ENCODE measurements around the gene DNAH3. TPM values are rescaled to one million over a fixed set of nuclear protein-coding genes. Genes with fewer than 3 reads are reported as not detected.
A peak's percentile ranks its signal among the peaks of the same experiment; 100 is the strongest.
"Not testable (repeated sequence)": the region's sequence is repeated elsewhere in the genome, so short reads cannot be mapped to it uniquely, and the experiment has no call there.

The DNAH3 gene
- total RNA-seq, 4 donors from 2014 or later: 0.72 to 1.8 (median 1.4) TPM

DNA sequence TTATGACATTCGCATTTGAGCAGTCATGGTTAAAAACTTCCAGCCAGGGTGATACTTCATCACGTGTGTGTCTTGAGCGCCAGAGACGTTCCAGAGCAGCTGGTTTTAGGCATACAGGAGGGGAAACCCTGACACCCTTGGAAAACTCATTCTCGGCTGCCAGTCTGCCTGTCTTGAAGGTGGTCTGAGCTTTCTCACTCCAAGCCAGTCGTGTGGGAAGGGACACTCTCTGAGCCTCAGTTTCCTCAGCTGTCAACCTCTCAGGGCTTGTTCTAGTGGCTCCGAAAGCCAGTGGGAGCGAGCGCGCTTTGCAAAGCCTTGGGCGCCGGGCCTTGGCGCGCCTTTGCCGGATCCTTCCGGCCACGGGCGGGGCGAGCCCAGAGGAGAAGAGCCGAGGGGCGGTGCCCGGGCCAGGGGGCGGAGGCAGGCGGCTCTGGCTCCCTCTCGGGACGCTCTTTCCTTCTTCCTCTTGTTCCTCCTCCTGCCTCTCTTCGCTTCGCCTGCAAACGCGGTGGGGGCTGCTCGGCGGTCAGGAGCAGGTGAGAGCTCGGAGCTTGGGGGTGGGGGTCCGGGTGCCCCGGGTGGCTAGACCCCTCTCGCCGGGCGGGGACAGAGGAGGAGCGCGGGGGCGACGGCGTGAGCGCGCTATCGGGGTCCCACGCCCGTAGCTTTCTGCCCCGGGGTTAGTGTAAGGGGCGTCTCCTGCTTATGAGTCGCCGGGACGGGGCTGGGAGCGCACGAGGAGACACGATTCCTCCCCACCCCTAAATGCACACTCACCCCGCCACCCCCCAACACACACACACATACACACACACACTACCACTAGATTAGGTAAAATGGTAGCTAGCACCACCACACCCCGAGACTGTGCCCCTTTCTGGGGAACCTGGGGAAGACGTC is 7.8 kb upstream of the DNAH3 start, which contains the start of gene LDAF1:
LDAF1 (plus strand) TSS at position 467 of the 903 bp plus-strand sequence. CDS start 2,509 bp downstream, outside the sequence.
- no peak for TF ChIP-seq POLR2A (IDR thresholded peaks at IDR 0.05)
- TF ChIP-seq, protein P1, sequence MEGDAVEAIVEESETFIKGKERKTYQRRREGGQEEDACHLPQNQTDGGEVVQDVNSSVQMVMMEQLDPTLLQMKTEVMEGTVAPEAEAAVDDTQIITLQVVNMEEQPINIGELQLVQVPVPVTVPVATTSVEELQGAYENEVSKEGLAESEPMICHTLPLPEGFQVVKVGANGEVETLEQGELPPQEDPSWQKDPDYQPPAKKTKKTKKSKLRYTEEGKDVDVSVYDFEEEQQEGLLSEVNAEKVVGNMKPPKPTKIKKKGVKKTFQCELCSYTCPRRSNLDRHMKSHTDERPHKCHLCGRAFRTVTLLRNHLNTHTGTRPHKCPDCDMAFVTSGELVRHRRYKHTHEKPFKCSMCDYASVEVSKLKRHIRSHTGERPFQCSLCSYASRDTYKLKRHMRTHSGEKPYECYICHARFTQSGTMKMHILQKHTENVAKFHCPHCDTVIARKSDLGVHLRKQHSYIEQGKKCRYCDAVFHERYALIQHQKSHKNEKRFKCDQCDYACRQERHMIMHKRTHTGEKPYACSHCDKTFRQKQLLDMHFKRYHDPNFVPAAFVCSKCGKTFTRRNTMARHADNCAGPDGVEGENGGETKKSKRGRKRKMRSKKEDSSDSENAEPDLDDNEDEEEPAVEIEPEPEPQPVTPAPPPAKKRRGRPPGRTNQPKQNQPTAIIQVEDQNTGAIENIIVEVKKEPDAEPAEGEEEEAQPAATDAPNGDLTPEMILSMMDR (IDR thresholded peaks at IDR 0.05): no peak
- intact Hi-C loops (cut with DNase I; ENCODE audit: low total_unique reads): no loop called here
- peak; percentile 80 to 97 for DNase-seq (ENCODE audit: low spot score in 2 of 2)
- WGBS, 2 donors: 1% methylated on average over 34 to 55 of the region's 59 CpGs
- peak within 1 kb of the TSS; percentile 78 for H3K4me3 ChIP-seq (ENCODE audit: low read depth, poor library complexity, severe bottlenecking)

DNA sequence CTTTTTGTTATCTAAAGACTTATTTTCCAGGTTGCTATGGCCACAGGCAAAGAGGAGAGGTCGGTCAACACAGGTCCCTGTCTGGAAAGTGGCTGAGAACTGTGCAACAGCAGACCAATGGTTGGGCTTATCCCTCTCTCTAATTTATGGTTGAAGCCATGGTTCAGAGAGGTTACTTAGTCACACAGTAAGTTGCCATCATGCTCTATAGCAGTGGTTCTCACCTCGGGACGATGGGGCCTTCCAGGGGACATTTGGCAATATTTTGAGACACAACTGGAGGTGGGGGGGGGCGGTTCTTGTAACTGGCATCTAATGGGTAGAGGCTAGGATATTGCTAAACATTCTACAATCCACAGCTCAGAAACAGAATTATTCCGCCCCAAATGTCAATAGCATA is 7.0 kb upstream of the DNAH3 start:
- intact Hi-C loops (cut with DNase I; ENCODE audit: low total_unique reads): no loop called here
- WGBS, 2 donors: 64 to 67% methylated on average over 5 of the region's 5 CpGs
- DNase-seq (ENCODE audit: low spot score in 2 of 2): no peak
- no peak overlapping the region for H3K4me3 ChIP-seq (ENCODE audit: low read depth, poor library complexity, severe bottlenecking)
- TF ChIP-seq, protein P1 (IDR thresholded peaks at IDR 0.05): no peak
- no peak for TF ChIP-seq POLR2A (IDR thresholded peaks at IDR 0.05)

DNA sequence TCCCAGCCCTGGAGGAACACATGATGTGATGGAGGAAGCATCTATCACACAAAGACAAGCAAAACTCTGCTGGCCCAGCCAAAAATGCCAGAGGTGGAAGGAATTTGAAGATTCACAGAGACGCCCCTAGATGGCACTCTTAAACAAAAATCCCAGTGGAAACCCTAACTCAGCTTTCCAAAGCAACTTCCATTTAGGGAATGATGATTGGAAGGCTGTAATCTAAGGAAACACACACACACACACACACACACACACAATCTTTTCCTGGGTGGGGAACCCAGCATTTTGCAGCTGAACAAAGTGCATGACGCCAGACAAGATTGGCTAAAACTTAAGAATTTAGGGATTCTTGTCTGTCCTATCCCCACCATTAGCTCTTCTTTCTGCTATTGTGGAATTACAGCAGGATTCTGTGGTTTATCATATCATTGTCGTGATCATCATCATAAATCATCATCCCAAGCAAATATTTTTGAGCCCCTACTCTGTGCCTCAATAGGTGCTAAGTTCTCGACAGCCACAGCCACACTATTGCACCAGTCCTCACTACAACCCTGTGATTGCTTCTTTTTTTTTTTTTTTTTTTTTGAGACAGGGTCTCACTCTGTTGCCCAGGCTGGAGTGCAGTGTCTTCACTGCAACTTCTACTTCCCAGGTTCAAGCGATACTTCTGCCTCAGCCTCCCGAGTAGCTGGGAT is 6.3 kb upstream of the DNAH3 start:
- H3K4me3 ChIP-seq (ENCODE audit: low read depth, poor library complexity, severe bottlenecking): no peak overlapping the region
- DNase-seq (ENCODE audit: low spot score in 2 of 2): peak in 1 of 2 donors; percentile 43
- TF ChIP-seq POLR2A (IDR thresholded peaks at IDR 0.05): no peak
- TF ChIP-seq, protein P1 (IDR thresholded peaks at IDR 0.05): no peak
- intact Hi-C loops (cut with DNase I; ENCODE audit: low total_unique reads): no loop called here
- WGBS, 2 donors: 43 to 47% methylated on average over 6 of the region's 6 CpGs

DNA sequence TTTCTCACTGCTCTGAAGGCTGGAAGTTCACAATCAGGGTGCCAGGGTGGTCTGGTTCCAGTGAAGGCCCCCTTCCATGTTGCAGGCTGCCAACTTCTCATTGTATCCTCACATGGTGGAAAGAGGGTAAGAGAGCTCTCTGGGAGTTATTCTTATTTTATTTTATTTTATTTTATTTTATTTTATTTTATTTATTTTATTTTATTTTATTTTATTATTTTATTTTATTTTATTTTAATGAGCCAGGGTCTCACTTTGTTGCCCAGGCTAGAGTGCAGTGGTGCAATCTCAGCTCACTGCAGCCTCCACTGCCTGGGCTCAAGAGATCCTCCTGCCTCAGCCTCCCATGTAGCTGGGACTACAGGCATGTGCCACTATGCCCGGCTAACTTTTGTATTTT is 5.4 kb upstream of the DNAH3 start:
- DNase-seq (ENCODE audit: low spot score in 2 of 2); H3K4me3 ChIP-seq (ENCODE audit: low read depth, poor library complexity, severe bottlenecking); intact Hi-C loops (cut with DNase I; ENCODE audit: low total_unique reads): not testable (repeated sequence)
- 71% methylated on average over 1 of the region's 1 CpG for WGBS, 2 donors

DNA sequence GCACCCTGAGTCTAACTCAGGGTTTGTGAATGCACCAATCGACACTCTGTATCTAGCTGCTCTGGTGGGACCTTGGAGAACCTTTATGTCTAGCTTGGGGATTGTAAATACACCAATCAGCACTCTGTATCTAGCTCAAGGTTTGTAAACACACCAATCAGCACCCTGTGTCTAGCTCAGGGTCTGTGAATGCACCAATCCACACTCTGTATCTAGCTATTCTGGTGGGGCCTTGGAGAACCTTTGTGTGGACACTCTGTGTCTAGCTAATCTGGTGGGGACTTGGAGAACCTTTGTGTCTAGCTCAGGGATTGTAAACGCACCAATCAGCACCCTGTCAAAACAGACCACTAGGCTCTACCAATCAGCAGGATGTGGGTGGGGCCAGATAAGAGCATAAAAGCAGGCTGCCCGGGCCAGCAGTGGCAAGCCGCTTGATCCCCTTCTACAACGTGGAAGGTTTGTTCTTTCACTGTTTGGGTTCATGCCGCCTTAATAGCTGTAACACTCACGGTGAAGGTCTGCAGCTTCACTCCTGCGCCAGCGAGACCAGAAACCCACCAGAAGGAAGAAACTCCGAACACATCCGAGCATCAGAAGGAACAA is 2.6 kb upstream of the DNAH3 start:
- H3K4me3 ChIP-seq (ENCODE audit: low read depth, poor library complexity, severe bottlenecking); DNase-seq (ENCODE audit: low spot score in 2 of 2); intact Hi-C loops (cut with DNase I; ENCODE audit: low total_unique reads): not testable (repeated sequence)
- WGBS, 2 donors: 87 to 90% methylated on average over 11 of the region's 11 CpGs

DNA sequence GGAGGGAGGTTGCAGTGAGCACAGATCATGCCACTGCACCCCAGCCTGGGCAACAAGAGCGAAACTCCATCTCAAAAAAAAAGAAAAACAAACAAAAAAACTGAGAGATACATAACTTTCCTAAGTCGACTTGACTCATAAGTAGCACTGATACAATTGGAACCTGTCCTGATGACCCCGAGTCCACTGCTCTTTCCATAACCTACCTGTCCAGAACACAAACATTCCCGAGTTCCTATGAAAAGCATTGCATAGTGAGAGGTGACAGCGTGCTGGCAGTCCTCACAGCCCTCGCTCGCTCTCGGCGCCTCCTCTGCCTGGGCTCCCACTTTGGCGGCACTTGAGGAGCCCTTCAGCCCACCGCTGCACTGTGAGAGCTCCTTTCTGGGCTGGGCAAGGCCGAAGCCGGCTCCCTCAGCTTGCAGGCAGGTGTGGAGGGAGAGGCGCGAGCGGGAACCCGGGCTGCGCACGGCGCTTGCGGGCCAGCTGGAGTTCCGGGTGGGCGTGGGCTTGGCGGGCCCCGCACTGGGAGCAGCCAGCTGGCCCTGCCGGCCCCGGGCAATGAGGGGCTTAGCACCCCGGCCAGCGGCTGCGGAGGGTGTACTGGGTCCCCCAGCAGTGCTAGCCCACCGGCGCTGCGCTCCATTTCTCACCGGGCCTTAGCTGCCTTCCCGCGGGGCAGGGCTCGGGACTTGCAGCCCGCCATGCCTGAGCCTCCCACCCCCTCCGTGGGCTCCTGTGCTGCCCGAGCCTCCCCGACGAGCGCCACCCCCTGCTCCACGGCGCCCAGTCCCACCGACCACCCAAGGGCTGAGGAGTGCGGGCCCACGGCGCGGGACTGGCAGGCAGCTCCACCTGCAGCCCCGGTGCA is 1.7 kb upstream of the DNAH3 start:
- H3K4me3 ChIP-seq (ENCODE audit: low read depth, poor library complexity, severe bottlenecking); intact Hi-C loops (cut with DNase I; ENCODE audit: low total_unique reads); DNase-seq (ENCODE audit: low spot score in 2 of 2): not testable (repeated sequence)
- WGBS, 2 donors: 86 to 91% methylated on average over 45 to 49 of the region's 51 CpGs
